Activated CD4-positive, alpha-beta T cell treated with anti-CD3 and anti-CD28 coated beads, Interleukin-2, amount 10 ng/mL, durations not matched to agents 7 days and 5 days (primary cell): Measurements from ENCODE around the gene IPO9. TPM values are rescaled to one million over a fixed set of nuclear protein-coding genes. Genes with fewer than 3 reads are reported as not detected.
"Not testable (repeated sequence)": the region's sequence is repeated elsewhere in the genome, so short reads cannot be mapped to it uniquely, and the experiment has no call there.

Experiments
- CTCF ChIA-PET: fragments of 350-600 bp; sonication (Branson Sonifier 250); formaldehyde crosslinking; loops from one replicate; lab custom pipeline; 2021; ENCODE audit warnings: antibody characterized with exemption; lab: Charles Lee
- POLR2A ChIA-PET: fragments of 350-600 bp; sonication (Branson Sonifier 250); formaldehyde crosslinking; loops from one replicate; lab custom pipeline; 2021; ENCODE audit warnings: antibody characterized with exemption; lab: Charles Lee
- DNase-seq: peaks from one replicate; pipeline ENCODE4 v3.0.0-alpha.2; 2020
- H3K27ac Mint-ChIP-seq: one replicate; pipeline ENCODE4 v1.8.0; 2021; ENCODE audit warnings: mild to moderate bottlenecking, moderate library complexity, mixed read lengths
- H3K27me3 Mint-ChIP-seq: one replicate; pipeline ENCODE4 v1.8.0; 2021; ENCODE audit warnings: mixed read lengths
- H3K36me3 Mint-ChIP-seq: one replicate; pipeline ENCODE4 v1.8.0; 2021; ENCODE audit warnings: low read depth, mixed read lengths
- H3K4me1 Mint-ChIP-seq: one replicate; pipeline ENCODE4 v1.8.0; 2021; ENCODE audit warnings: mixed read lengths
- H3K4me3 Mint-ChIP-seq: one replicate; pipeline ENCODE4 v1.8.0; 2021; ENCODE audit warnings: mild to moderate bottlenecking, moderate library complexity, mixed read lengths
- H3K9me3 Mint-ChIP-seq: one replicate; pipeline ENCODE4 v1.8.0; 2021; ENCODE audit warnings: mixed read lengths
- total RNA-seq, 2 experiments: library from RNA; stranded (reverse); gene quantifications; one replicate each; pipeline ENCODE4 v1.2.3, GENCODE V29; 2021

IPO9 gene
- total RNA-seq, 2 experiments from 2014 or later = 47.9 to 52.4 TPM

- peaks cover 1% of the 10 kb centered on the region for H3K36me3 Mint-ChIP-seq
- ChIA-PET CTCF (no interaction called here), POLR2A (no interaction called here)
- no peak overlapping the region for H3K27ac Mint-ChIP-seq
- H3K27me3 Mint-ChIP-seq = no peaks in the 10 kb centered on the region
- no peaks in the 10 kb centered on the region for H3K9me3 Mint-ChIP-seq
- H3K4me3 Mint-ChIP-seq = no peak overlapping the region
- H3K4me1 Mint-ChIP-seq = no peaks in the 10 kb centered on the region
- DNase-seq = no peak
These were observed 12.6 kb upstream of the IPO9 start for GRCh38 chr1:201816309-201816854.

- Mint-ChIP-seq H3K9me3 (no peaks in the 10 kb centered on the region), H3K36me3 (peaks cover 1% of the 10 kb centered on the region), H3K4me1 (no peaks in the 10 kb centered on the region), H3K27ac (no peak overlapping the region), H3K27me3 (no peaks in the 10 kb centered on the region), H3K4me3 (no peak overlapping the region)
- ChIA-PET CTCF (interaction anchor here (0.8 to 2.1 kb wide), 2 partner anchors 9 to 10 kb away, joined by 3 to 6 read pairs; partner anchors contain the start of gene IPO9), POLR2A (no interaction called here)
- DNase-seq = no peak
These were observed 9.8 kb upstream of the IPO9 start for GRCh38 chr1:201818971-201819750.

GRCh38 chr1:201820413-201820812, 8.5 kb upstream of the IPO9 start:
- no peak overlapping the region for H3K4me3 Mint-ChIP-seq
- ChIA-PET CTCF (no interaction called here), POLR2A (no interaction called here)
- H3K27ac Mint-ChIP-seq = no peak overlapping the region
- H3K36me3 Mint-ChIP-seq = peaks cover 1% of the 10 kb centered on the region
- H3K4me1 Mint-ChIP-seq = no peaks in the 10 kb centered on the region
- H3K27me3 Mint-ChIP-seq = no peaks in the 10 kb centered on the region
- DNase-seq = no peak
- H3K9me3 Mint-ChIP-seq = no peaks in the 10 kb centered on the region

- Mint-ChIP-seq H3K36me3 (peaks cover 3% of the 10 kb centered on the region), H3K27me3 (no peaks in the 10 kb centered on the region), H3K4me3 (no peak overlapping the region), H3K27ac (no peak overlapping the region), H3K4me1 (peaks cover 14% of the 10 kb centered on the region), H3K9me3 (no peaks in the 10 kb centered on the region)
- ChIA-PET POLR2A (no interaction called here), CTCF (no interaction called here)
- DNase-seq = no peak
These were observed 3.7 kb upstream of the IPO9 start for GRCh38 chr1:201825245-201825644.

GRCh38 chr1:201826830-201827229, 2.1 kb upstream of the IPO9 start:
- POLR2A ChIA-PET = no interaction called here
- no peak overlapping the region for H3K4me3 Mint-ChIP-seq
- no peak for DNase-seq
- no peaks in the 10 kb centered on the region for H3K27me3 Mint-ChIP-seq
- H3K9me3 Mint-ChIP-seq = no peaks in the 10 kb centered on the region
- no peak overlapping the region for H3K27ac Mint-ChIP-seq
- H3K36me3 Mint-ChIP-seq = peaks cover 12% of the 10 kb centered on the region
- H3K4me1 Mint-ChIP-seq = peaks cover 30% of the 10 kb centered on the region
- CTCF ChIA-PET = interaction anchor here (1.5 to 2.8 kb wide), 2 partner anchors 11 to 69 kb away, joined by 6 to 11 read pairs; no protein-coding TSS in a partner anchor

GRCh38 chr1:201827321-201828216, 1.4 kb upstream of the IPO9 start:
- no peaks in the 10 kb centered on the region for H3K27me3 Mint-ChIP-seq
- POLR2A ChIA-PET = no interaction called here
- H3K9me3 Mint-ChIP-seq = no peaks in the 10 kb centered on the region
- CTCF ChIA-PET = interaction anchor here (1.0 to 2.8 kb wide), 4 partner anchors 8 to 291 kb away, joined by 3 to 11 read pairs (median 4); no protein-coding TSS in a partner anchor
- H3K4me3 Mint-ChIP-seq = no peak overlapping the region
- no peak for DNase-seq
- no peak overlapping the region for H3K27ac Mint-ChIP-seq
- peaks cover 38% of the 10 kb centered on the region for H3K4me1 Mint-ChIP-seq
- peaks cover 12% of the 10 kb centered on the region for H3K36me3 Mint-ChIP-seq

GRCh38 chr1:201828217-201828819, 639 bp upstream of the IPO9 start:
- ChIA-PET POLR2A (no interaction called here), CTCF (interaction anchor here (1.0 to 2.8 kb wide), 4 partner anchors 9 to 292 kb away, joined by 3 to 11 read pairs (median 4); no protein-coding TSS in a partner anchor)
- H3K4me1 Mint-ChIP-seq = peaks cover 40% of the 10 kb centered on the region
- H3K9me3 Mint-ChIP-seq = no peaks in the 10 kb centered on the region
- DNase-seq = no peak
- H3K27me3 Mint-ChIP-seq = no peaks in the 10 kb centered on the region
- H3K4me3 Mint-ChIP-seq = peak overlapping the region; percentile 94
- peaks cover 12% of the 10 kb centered on the region for H3K36me3 Mint-ChIP-seq
- H3K27ac Mint-ChIP-seq = no peak overlapping the region

GRCh38 chr1:201831371-201831770, 2.4 kb downstream of the IPO9 start:
- CTCF ChIA-PET = no interaction called here
- H3K4me1 Mint-ChIP-seq = peaks cover 45% of the 10 kb centered on the region

GRCh38 chr1:201834621-201835020, 5.7 kb downstream of the IPO9 start:
- ChIA-PET CTCF (no interaction called here), POLR2A (no interaction called here)
- H3K27ac Mint-ChIP-seq = no peak overlapping the region
- DNase-seq = no peak
- H3K9me3 Mint-ChIP-seq = no peaks in the 10 kb centered on the region
- peaks cover 26% of the 10 kb centered on the region for H3K36me3 Mint-ChIP-seq
- H3K4me3 Mint-ChIP-seq = no peak overlapping the region
- H3K4me1 Mint-ChIP-seq = peaks cover 47% of the 10 kb centered on the region
- no peaks in the 10 kb centered on the region for H3K27me3 Mint-ChIP-seq

More at GRCh38 chr1:201831371-201831770, 2.4 kb downstream of the IPO9 start:
- POLR2A ChIA-PET = no interaction called here
- Mint-ChIP-seq H3K9me3 (no peaks in the 10 kb centered on the region), H3K27ac (no peak overlapping the region), H3K27me3 (no peaks in the 10 kb centered on the region), H3K36me3 (peaks cover 19% of the 10 kb centered on the region), H3K4me3 (peak overlapping the region; percentile 94)
- no peak for DNase-seq

GRCh38 chr1:201838381-201838780, 9.4 kb downstream of the IPO9 start:
- no peak for DNase-seq
- Mint-ChIP-seq H3K27me3 (no peaks in the 10 kb centered on the region), H3K27ac (no peak overlapping the region), H3K4me1 (peaks cover 16% of the 10 kb centered on the region), H3K36me3 (peaks cover 17% of the 10 kb centered on the region), H3K4me3 (no peak overlapping the region), H3K9me3 (no peaks in the 10 kb centered on the region)
- POLR2A ChIA-PET = no interaction called here
- CTCF ChIA-PET = interaction anchor here (0.6 to 3.2 kb wide), 2 partner anchors 10 to 42 kb away, joined by 3 to 11 read pairs; partner anchors contain the start of gene IPO9

GRCh38 chr1:201839089-201839488, 10.1 kb downstream of the IPO9 start:
- H3K4me1 Mint-ChIP-seq = peaks cover 16% of the 10 kb centered on the region
- CTCF ChIA-PET = interaction anchor here (3.2 kb wide), 1 partner anchor 11 kb away, joined by 11 read pairs; the partner anchor contains the start of gene IPO9

GRCh38 chr1:201840055-201840454, 11.1 kb downstream of the IPO9 start:
- Mint-ChIP-seq H3K27me3 (no peaks in the 10 kb centered on the region), H3K27ac (no peak overlapping the region), H3K4me3 (no peak overlapping the region), H3K4me1 (peaks cover 13% of the 10 kb centered on the region), H3K9me3 (no peaks in the 10 kb centered on the region), H3K36me3 (peaks cover 15% of the 10 kb centered on the region)
- ChIA-PET CTCF (interaction anchor here (2.0 kb wide), 1 partner anchor 11 kb away, joined by 7 read pairs; the partner anchor contains the start of gene IPO9), POLR2A (no interaction called here)
- no peak for DNase-seq

More at GRCh38 chr1:201839089-201839488, 10.1 kb downstream of the IPO9 start:
- DNase-seq, H3K4me3 Mint-ChIP-seq, H3K27me3 Mint-ChIP-seq, H3K27ac Mint-ChIP-seq, H3K9me3 Mint-ChIP-seq, POLR2A ChIA-PET: not testable (repeated sequence)
- H3K36me3 Mint-ChIP-seq = peaks cover 17% of the 10 kb centered on the region
